ENCODE data around the gene GRIK3. TPM values are rescaled to one million over a fixed set of nuclear protein-coding genes. Genes with fewer than 3 reads are reported as not detected.

GRIK3 gene
- total RNA-seq, 1 donor from 2014 or later = not detected

DNA sequence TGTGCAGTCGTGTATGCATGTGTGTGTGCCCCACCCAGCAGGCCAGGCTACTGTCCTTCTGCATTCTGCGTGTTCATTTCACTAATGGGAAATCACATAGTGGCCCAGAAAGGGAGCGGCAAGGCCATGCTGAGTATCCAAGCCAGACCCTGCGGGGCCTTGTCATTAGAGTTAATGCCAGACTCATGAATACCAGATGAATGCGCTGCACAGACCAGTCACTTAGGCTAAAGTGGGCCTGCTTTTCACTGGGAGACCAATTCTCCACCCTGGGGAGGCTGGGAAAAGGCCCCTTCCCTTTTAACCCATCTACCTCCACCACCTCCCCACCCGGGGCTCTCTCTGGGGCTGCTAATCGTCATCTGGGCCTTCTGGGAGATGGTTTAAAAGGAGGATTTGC is 17.0 kb upstream of the GRIK3 start:
- no peaks in the 10 kb centered on the region for H3K9me3 Mint-ChIP-seq (ENCODE audit: unreplicated experiment)
- no peak overlapping the region for H3K4me3 Mint-ChIP-seq (ENCODE audit: unreplicated experiment)
- H3K27me3 Mint-ChIP-seq (ENCODE audit: unreplicated experiment) = no peaks in the 10 kb centered on the region
- H3K4me1 Mint-ChIP-seq (ENCODE audit: unreplicated experiment) = no peaks in the 10 kb centered on the region
- no peaks in the 10 kb centered on the region for H3K36me3 Mint-ChIP-seq (ENCODE audit: unreplicated experiment)
- TF ChIP-seq, protein P1, sequence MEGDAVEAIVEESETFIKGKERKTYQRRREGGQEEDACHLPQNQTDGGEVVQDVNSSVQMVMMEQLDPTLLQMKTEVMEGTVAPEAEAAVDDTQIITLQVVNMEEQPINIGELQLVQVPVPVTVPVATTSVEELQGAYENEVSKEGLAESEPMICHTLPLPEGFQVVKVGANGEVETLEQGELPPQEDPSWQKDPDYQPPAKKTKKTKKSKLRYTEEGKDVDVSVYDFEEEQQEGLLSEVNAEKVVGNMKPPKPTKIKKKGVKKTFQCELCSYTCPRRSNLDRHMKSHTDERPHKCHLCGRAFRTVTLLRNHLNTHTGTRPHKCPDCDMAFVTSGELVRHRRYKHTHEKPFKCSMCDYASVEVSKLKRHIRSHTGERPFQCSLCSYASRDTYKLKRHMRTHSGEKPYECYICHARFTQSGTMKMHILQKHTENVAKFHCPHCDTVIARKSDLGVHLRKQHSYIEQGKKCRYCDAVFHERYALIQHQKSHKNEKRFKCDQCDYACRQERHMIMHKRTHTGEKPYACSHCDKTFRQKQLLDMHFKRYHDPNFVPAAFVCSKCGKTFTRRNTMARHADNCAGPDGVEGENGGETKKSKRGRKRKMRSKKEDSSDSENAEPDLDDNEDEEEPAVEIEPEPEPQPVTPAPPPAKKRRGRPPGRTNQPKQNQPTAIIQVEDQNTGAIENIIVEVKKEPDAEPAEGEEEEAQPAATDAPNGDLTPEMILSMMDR (IDR thresholded peaks at IDR 0.05) = no peak
- DNase-seq (ENCODE audit: extremely low spot score, unreplicated experiment) = no peak
- no peak overlapping the region for H3K27ac Mint-ChIP-seq (ENCODE audit: unreplicated experiment)

DNA sequence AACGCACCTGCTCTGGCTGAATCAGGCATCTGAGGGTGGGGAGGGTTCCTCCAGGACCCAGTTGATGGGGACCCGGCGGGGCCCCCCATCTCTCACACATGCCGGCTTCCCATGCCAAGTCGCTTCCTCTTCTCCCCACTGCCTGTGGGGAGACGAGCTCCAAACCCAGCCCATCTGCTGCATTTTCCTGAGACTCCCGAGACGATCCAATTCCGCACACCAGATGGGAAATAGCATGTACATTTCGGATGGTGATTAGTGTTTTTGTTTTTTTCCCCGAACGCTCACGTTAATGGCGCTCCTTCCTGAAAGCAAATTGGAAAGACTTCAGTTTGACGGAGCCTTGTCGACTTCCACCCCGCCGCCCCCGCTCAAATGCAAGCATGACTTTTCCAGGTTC is 13.2 kb upstream of the GRIK3 start:
- Mint-ChIP-seq H3K36me3 (ENCODE audit: unreplicated experiment) (no peaks in the 10 kb centered on the region), H3K9me3 (ENCODE audit: unreplicated experiment) (no peaks in the 10 kb centered on the region), H3K27ac (ENCODE audit: unreplicated experiment) (no peak overlapping the region), H3K4me3 (ENCODE audit: unreplicated experiment) (no peak overlapping the region), H3K4me1 (ENCODE audit: unreplicated experiment) (no peaks in the 10 kb centered on the region), H3K27me3 (ENCODE audit: unreplicated experiment) (no peaks in the 10 kb centered on the region)
- DNase-seq (ENCODE audit: extremely low spot score, unreplicated experiment) = no peak
- TF ChIP-seq, protein P1 (IDR thresholded peaks at IDR 0.05) = no peak

DNA sequence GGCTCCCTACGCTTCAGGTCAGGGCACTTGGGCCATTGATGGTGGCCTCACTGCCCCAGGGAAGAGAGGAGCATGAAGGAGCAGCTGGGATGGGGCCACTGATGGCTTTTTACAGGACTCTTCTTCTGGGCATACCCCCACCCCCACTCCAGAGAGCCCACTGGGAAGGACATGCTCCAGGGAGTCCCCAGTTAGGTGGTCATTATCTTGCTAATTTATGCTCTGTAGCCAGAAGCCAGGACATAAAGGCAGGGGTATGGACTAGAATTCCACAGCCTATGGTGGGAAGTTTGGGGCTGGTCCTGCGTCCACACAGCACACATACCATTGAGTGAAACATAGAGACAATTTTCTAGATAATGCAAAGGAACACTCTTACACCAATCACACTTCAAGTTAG is 8.8 kb upstream of the GRIK3 start:
- H3K27ac Mint-ChIP-seq (ENCODE audit: unreplicated experiment) = no peak overlapping the region
- no peaks in the 10 kb centered on the region for H3K9me3 Mint-ChIP-seq (ENCODE audit: unreplicated experiment)
- no peak for DNase-seq (ENCODE audit: extremely low spot score, unreplicated experiment)
- H3K4me3 Mint-ChIP-seq (ENCODE audit: unreplicated experiment) = no peak overlapping the region
- H3K27me3 Mint-ChIP-seq (ENCODE audit: unreplicated experiment) = peaks cover 16% of the 10 kb centered on the region
- TF ChIP-seq, protein P1 (IDR thresholded peaks at IDR 0.05) = no peak
- H3K4me1 Mint-ChIP-seq (ENCODE audit: unreplicated experiment) = no peaks in the 10 kb centered on the region
- H3K36me3 Mint-ChIP-seq (ENCODE audit: unreplicated experiment) = no peaks in the 10 kb centered on the region

DNA sequence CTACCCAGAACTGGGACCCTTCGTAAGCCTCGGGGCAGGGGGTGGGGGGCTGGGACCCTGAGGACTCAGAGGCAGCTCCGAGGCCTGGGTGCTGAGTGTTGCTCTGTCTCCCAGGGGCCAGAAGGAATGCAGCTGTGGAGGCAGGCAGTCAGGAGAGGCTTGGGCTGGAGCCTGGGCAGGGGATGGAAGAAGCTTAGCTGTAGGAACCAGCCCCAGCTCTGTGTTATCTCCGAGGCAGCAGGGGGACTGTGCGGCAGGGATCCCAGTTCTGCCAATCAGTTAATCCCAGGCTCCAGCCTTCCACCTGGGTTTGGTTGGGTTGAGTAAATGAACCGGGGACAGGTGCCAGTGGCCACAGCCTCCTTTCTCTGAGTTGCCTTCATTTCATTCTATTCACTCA is 8.2 kb upstream of the GRIK3 start:
- DNase-seq (ENCODE audit: extremely low spot score, unreplicated experiment) = no peak
- H3K27ac Mint-ChIP-seq (ENCODE audit: unreplicated experiment) = no peak overlapping the region
- no peaks in the 10 kb centered on the region for H3K36me3 Mint-ChIP-seq (ENCODE audit: unreplicated experiment)
- no peaks in the 10 kb centered on the region for H3K4me1 Mint-ChIP-seq (ENCODE audit: unreplicated experiment)
- H3K27me3 Mint-ChIP-seq (ENCODE audit: unreplicated experiment) = peaks cover 22% of the 10 kb centered on the region
- TF ChIP-seq, protein P1 (IDR thresholded peaks at IDR 0.05) = no peak
- H3K4me3 Mint-ChIP-seq (ENCODE audit: unreplicated experiment) = no peak overlapping the region
- H3K9me3 Mint-ChIP-seq (ENCODE audit: unreplicated experiment) = no peaks in the 10 kb centered on the region

DNA sequence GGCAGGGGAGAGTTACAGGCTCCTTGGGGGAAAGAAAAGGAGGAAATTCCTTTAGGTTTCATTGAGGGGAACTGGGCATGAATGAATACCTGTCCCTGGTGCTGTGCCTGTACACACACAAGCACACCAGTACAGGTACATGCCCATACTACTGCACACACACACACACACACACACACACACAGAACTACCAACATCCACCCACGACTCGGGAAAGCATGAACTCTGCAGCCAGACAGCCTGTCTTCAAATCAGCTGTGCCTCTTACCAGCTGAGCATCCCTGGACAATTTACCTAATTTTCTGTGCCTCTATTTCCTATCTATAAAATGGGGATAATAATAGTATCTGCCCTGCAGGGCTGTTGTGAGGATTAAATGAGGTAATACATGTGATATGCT is 7.2 kb upstream of the GRIK3 start:
- TF ChIP-seq, protein P1 (IDR thresholded peaks at IDR 0.05) = no peak
- no peak for DNase-seq (ENCODE audit: extremely low spot score, unreplicated experiment)
- no peaks in the 10 kb centered on the region for H3K4me1 Mint-ChIP-seq (ENCODE audit: unreplicated experiment)
- H3K27me3 Mint-ChIP-seq (ENCODE audit: unreplicated experiment) = peaks cover 30% of the 10 kb centered on the region
- H3K36me3 Mint-ChIP-seq (ENCODE audit: unreplicated experiment) = no peaks in the 10 kb centered on the region
- no peak overlapping the region for H3K4me3 Mint-ChIP-seq (ENCODE audit: unreplicated experiment)
- H3K9me3 Mint-ChIP-seq (ENCODE audit: unreplicated experiment) = no peaks in the 10 kb centered on the region
- no peak overlapping the region for H3K27ac Mint-ChIP-seq (ENCODE audit: unreplicated experiment)
